Spleen (tissue), 7 donors: Measurements from ENCODE around the gene SECISBP2.

Experiments used
- CTCF ChIP-seq, 11 experiments: fragments of 200-600 bp in 7 of 11; fragments of 450-650 bp in 4 of 11; sonication (generic) in 4 of 11; IDR thresholded peaks in 8 of 11; conservative IDR thresholded peaks in 3 of 11; 1 replicate in 7 of 11; 2 replicates in 4 of 11; pipeline versions ENCODE4 v1.4.0 to v1.8.0; 2016 to 2021; ENCODE audit warnings: antibody characterized with exemption in 11 of 11, inconsistent platforms in 4 of 11, mild to moderate bottlenecking in 1 of 11
- POLR2A ChIP-seq, 3 donors: fragments of 450-650 bp; IDR thresholded peaks; one replicate each; pipeline ENCODE4 v1.5.1; 2017; ENCODE audit warnings: antibody characterized with exemption in 3 of 3, mild to moderate bottlenecking in 1 of 3
- donor health status: DM: no; HTN: no; CAD: no; lungs with moderate emphysema.
- donor health status: DM: no; HTN: no; CAD: no.
- donor health status: DM: no; HTN: no; CAD: no.

- TF ChIP-seq POLR2A (IDR thresholded peaks at IDR 0.05) (no peak), CTCF (IDR thresholded peaks at IDR 0.05 in 8 of 11, conservative IDR thresholded peaks at IDR 0.05 in 3 of 11) (no peak)
Measured at GRCh38 chr9:89387197-89387849, 69.0 kb downstream of the SECISBP2 start.
